ENCODE measurements around the gene GPHA2.

The GPHA2 gene

GRCh38 chr11:64900263-64900678 lies 35.4 kb downstream of the GPHA2 start:
- H3K4me1 ChIP-seq (ENCODE audit: insufficient read depth, insufficient read length) = peaks cover 3% of the 10 kb centered on the region
- DNase-seq (ENCODE audit: low read depth, low spot score) = no peak
- H3K27me3 ChIP-seq (ENCODE audit: insufficient read depth, insufficient read length) = no peaks in the 10 kb centered on the region
- no peaks in the 10 kb centered on the region for H3K9me3 ChIP-seq (ENCODE audit: insufficient read depth, low read length)
- peaks cover 76% of the 10 kb centered on the region for H3K36me3 ChIP-seq (ENCODE audit: insufficient read depth, insufficient read length, low read length)
- H3K9ac ChIP-seq (ENCODE audit: insufficient read length, low read depth) = no peak overlapping the region
- H3K4me3 ChIP-seq (ENCODE audit: insufficient read length, low read depth) = no peak overlapping the region
- TF ChIP-seq SUZ12 (IDR thresholded peaks at IDR 0.05; ENCODE audit: extremely low read depth, insufficient read depth, insufficient read length) (no peak), ZNF274 (IDR thresholded peaks at IDR 0.05; ENCODE audit: low read depth, low read length) (no peak), YY1 (IDR thresholded peaks at IDR 0.05; ENCODE audit: insufficient read depth, insufficient read length) (no peak)

GRCh38 chr11:64898541-64898940 lies 37.2 kb downstream of the GPHA2 start:
- Histone ChIP-seq H3K36me3 (ENCODE audit: insufficient read depth, insufficient read length, low read length) (peaks cover 78% of the 10 kb centered on the region), H3K4me3 (ENCODE audit: insufficient read length, low read depth) (no peak overlapping the region), H3K4me1 (ENCODE audit: insufficient read depth, insufficient read length) (peaks cover 8% of the 10 kb centered on the region), H3K9ac (ENCODE audit: insufficient read length, low read depth) (no peak overlapping the region), H3K27me3 (ENCODE audit: insufficient read depth, insufficient read length) (no peaks in the 10 kb centered on the region), H3K9me3 (ENCODE audit: insufficient read depth, low read length) (no peaks in the 10 kb centered on the region)
- TF ChIP-seq ZNF274 (IDR thresholded peaks at IDR 0.05; ENCODE audit: low read depth, low read length) (no peak), SUZ12 (IDR thresholded peaks at IDR 0.05; ENCODE audit: extremely low read depth, insufficient read depth, insufficient read length) (no peak), YY1 (IDR thresholded peaks at IDR 0.05; ENCODE audit: insufficient read depth, insufficient read length) (no peak)
- no peak for DNase-seq (ENCODE audit: low read depth, low spot score)

- TF ChIP-seq YY1 (IDR thresholded peaks at IDR 0.05; ENCODE audit: insufficient read depth, insufficient read length) (no peak), ZNF274 (IDR thresholded peaks at IDR 0.05; ENCODE audit: low read depth, low read length) (no peak), SUZ12 (IDR thresholded peaks at IDR 0.05; ENCODE audit: extremely low read depth, insufficient read depth, insufficient read length) (no peak)
- Histone ChIP-seq H3K4me3 (ENCODE audit: insufficient read length, low read depth) (no peak overlapping the region), H3K9ac (ENCODE audit: insufficient read length, low read depth) (no peak overlapping the region), H3K9me3 (ENCODE audit: insufficient read depth, low read length) (no peaks in the 10 kb centered on the region), H3K27me3 (ENCODE audit: insufficient read depth, insufficient read length) (no peaks in the 10 kb centered on the region), H3K4me1 (ENCODE audit: insufficient read depth, insufficient read length) (peaks cover 8% of the 10 kb centered on the region), H3K36me3 (ENCODE audit: insufficient read depth, insufficient read length, low read length) (peaks cover 74% of the 10 kb centered on the region)
- DNase-seq (ENCODE audit: low read depth, low spot score) = no peak
Observed at GRCh38 chr11:64898076-64898445, 37.6 kb downstream of the GPHA2 start.

GRCh38 chr11:64897381-64898075 lies 38.2 kb downstream of the GPHA2 start:
- Histone ChIP-seq H3K4me3 (ENCODE audit: insufficient read length, low read depth) (no peak overlapping the region), H3K4me1 (ENCODE audit: insufficient read depth, insufficient read length) (peaks cover 12% of the 10 kb centered on the region), H3K27me3 (ENCODE audit: insufficient read depth, insufficient read length) (no peaks in the 10 kb centered on the region), H3K9ac (ENCODE audit: insufficient read length, low read depth) (no peak overlapping the region), H3K36me3 (ENCODE audit: insufficient read depth, insufficient read length, low read length) (peaks cover 70% of the 10 kb centered on the region), H3K9me3 (ENCODE audit: insufficient read depth, low read length) (no peaks in the 10 kb centered on the region)
- DNase-seq (ENCODE audit: low read depth, low spot score) = no peak
- TF ChIP-seq ZNF274 (IDR thresholded peaks at IDR 0.05; ENCODE audit: low read depth, low read length) (no peak), YY1 (IDR thresholded peaks at IDR 0.05; ENCODE audit: insufficient read depth, insufficient read length) (no peak), SUZ12 (IDR thresholded peaks at IDR 0.05; ENCODE audit: extremely low read depth, insufficient read depth, insufficient read length) (no peak)

GRCh38 chr11:64896448-64897022 lies 39.2 kb downstream of the GPHA2 start:
- H3K4me3 ChIP-seq (ENCODE audit: insufficient read length, low read depth) = no peak overlapping the region
- H3K9me3 ChIP-seq (ENCODE audit: insufficient read depth, low read length) = no peaks in the 10 kb centered on the region
- peak overlapping the region; percentile 25 for H3K9ac ChIP-seq (ENCODE audit: insufficient read length, low read depth)
- DNase-seq (ENCODE audit: low read depth, low spot score) = no peak
- H3K36me3 ChIP-seq (ENCODE audit: insufficient read depth, insufficient read length, low read length) = peaks cover 63% of the 10 kb centered on the region
- TF ChIP-seq YY1 (IDR thresholded peaks at IDR 0.05; ENCODE audit: insufficient read depth, insufficient read length) = no peak
- no peak for TF ChIP-seq SUZ12 (IDR thresholded peaks at IDR 0.05; ENCODE audit: extremely low read depth, insufficient read depth, insufficient read length)
- no peak for TF ChIP-seq ZNF274 (IDR thresholded peaks at IDR 0.05; ENCODE audit: low read depth, low read length)
- peaks cover 12% of the 10 kb centered on the region for H3K4me1 ChIP-seq (ENCODE audit: insufficient read depth, insufficient read length)
- no peaks in the 10 kb centered on the region for H3K27me3 ChIP-seq (ENCODE audit: insufficient read depth, insufficient read length)

GRCh38 chr11:64894812-64895452 lies 40.8 kb downstream of the GPHA2 start:
- Histone ChIP-seq H3K9ac (ENCODE audit: insufficient read length, low read depth) (no peak overlapping the region), H3K36me3 (ENCODE audit: insufficient read depth, insufficient read length, low read length) (peaks cover 48% of the 10 kb centered on the region), H3K9me3 (ENCODE audit: insufficient read depth, low read length) (no peaks in the 10 kb centered on the region), H3K4me1 (ENCODE audit: insufficient read depth, insufficient read length) (peaks cover 20% of the 10 kb centered on the region), H3K4me3 (ENCODE audit: insufficient read length, low read depth) (no peak overlapping the region), H3K27me3 (ENCODE audit: insufficient read depth, insufficient read length) (no peaks in the 10 kb centered on the region)
- no peak for TF ChIP-seq ZNF274 (IDR thresholded peaks at IDR 0.05; ENCODE audit: low read depth, low read length)
- no peak for TF ChIP-seq YY1 (IDR thresholded peaks at IDR 0.05; ENCODE audit: insufficient read depth, insufficient read length)
- no peak for TF ChIP-seq SUZ12 (IDR thresholded peaks at IDR 0.05; ENCODE audit: extremely low read depth, insufficient read depth, insufficient read length)
- DNase-seq (ENCODE audit: low read depth, low spot score) = no peak

Measured in NT2/D1 (cell line).